Stimulated activated CD4-positive, alpha-beta T cell treated with anti-CD3 and anti-CD28 coated beads, Interleukin-4, amount 100 ng/mL, for 48 hours (primary cell): ENCODE data around the gene NME3.
A peak's percentile ranks its signal among the peaks of the same experiment; 100 is the strongest.
"Not testable (repeated sequence)": the region's sequence is repeated elsewhere in the genome, so short reads cannot be mapped to it uniquely, and the experiment has no call there.

Experiments
- DNase-seq, 2 donors: peaks; one replicate each; pipeline ENCODE4 v3.0.0-alpha.2; 2020; ENCODE audit warnings: low read depth in 2 of 2

Gene NME3

DNA sequence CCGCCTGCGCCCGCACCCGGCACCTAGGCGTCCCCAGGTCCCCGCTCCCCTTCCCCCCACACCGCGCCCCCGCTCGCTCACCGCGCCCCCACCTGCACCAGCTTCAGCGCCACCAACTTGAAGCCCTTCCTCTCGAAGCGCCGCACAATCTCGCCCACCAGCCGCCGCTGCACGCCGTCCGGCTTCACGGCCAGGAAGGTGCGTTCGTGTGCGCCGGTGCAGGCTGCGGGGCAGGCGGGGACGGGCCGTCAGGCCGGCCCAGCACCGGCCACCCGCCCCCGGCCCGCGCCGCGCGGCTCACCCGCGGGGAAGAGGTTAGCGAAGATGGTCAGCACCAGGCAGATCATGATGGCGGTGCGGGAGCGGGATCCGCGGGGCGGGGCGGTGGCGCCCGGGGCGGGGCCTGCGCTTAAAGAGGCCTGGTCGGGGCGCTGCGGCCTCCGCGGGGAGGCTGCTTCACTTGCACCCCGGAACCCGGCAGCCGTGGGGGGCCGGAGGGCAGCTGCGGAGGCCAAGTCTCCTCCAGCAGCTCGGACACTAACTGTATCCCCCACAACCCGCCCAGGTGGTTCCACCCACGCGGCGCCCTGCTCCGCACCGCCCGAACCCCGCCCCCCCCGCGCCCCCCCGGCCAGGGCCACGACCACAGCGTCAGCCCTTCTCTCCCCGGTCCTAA lies at the start of gene NME3:
TSS of gene NME3 (minus strand) at position 356 of the 676 bp plus-strand sequence. CDS start at position 347, 9 bp downstream.
- DNase-seq: peak; percentile 75 to 79

DNA sequence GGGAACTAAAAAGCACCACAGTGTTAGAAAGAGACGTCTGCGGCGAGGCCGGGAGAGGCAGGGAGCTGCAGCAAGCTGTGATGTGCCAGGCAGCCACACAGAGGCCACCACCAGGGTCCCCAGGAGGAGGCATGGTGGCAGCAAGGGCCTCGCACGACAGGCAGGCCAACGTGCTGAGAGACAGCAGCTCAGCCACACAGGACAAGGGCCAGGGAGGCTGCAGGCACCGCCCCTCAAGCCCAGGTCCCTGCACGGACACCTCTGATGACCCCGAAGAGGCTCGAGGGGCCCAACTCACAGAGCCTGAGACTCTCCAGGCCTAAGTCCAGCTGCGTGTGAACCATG lies 49.6 kb upstream of the NME3 start:
- no peak for DNase-seq

DNA sequence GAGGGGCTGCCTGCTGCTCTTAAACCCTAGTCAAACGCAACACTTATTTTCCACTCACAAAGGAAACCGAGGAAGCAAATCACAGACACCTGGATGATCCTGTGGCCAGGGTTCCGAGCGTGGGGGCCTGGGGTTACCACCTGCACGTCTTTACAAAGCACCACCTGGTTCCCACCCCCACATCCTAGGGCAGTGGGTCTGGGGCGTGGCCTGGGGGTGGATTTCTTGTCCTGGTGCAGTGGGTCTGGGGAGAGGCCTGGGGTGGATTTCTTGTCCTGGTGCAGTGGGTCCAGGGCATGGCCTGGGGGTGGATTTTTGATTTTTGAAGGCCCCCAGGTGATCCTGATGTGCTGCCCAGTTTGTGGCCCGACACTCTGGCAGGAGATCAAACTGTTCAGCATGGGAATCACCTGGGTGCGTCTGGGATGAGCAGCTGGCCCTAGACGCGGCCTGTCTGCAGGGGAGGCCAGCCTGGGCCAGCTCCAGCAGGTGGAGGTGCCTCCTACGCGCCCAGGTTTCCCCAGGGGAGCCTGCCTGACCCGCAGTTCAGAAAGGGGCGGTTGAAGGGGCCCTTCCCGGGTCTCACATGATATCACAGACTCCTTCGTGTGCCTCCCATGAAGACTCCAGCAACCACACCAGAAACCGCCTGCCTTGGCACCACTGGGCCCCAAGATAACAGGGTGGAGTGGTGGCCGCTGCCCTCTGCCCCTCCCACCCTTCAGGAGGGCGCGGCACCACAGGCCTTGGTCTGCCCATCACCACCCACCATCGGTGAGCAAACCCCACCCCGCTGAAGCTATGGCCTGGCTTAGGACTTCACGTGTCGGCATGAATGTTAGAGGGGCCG lies 49.0 kb upstream of the NME3 start:
- no peak for DNase-seq

DNA sequence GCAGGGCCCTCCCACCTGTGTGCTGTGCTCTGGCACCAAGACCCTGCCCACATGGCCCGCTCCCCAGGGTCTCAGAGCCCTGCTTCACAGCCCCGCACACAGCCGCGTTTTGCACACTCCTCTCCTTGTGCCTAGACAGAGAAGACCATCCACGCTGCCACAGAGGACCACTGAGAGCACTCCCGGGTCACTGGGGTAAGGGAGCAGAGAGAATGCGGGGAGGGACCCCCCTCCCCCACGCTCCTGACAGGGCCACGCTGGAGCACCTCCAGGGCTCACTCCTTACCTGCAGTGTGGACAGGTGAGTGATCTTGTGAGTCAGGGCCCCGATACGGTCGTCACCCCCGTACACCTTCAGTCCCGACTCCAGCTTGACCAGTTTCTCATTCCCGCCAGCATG lies 48.3 kb upstream of the NME3 start:
- DNase-seq: no peak

DNA sequence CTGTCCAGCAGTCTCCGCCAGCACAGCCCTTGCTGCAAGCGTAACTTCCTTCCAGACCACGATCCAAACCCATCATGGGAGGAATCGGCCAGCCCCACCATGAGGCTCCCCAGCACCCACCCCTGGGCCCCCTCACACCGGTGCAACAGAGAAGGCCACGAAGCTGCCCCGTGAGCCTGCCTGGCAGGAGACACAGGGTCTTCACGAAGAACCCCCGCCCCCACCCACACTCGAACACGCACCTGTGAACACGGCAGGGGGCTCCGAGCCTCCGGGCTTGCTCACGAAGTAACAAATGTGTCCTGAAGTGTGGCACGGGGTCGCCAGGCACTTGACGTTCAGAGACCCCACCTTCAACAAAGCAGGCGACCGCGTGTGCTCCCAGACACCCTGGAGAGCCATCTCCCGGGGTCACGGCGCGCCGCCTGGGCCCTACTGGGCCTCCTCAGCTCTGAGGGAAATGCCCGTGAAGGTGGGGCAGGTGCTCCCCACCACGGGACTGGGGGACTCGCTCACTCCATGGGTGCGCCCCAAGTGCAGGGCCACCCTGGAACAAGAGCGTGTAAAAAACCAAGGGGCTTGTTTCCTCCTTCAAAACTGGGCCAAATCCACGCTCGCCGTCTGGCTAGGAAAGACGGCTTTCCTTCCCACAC lies 47.7 kb upstream of the NME3 start:
- DNase-seq: no peak

DNA sequence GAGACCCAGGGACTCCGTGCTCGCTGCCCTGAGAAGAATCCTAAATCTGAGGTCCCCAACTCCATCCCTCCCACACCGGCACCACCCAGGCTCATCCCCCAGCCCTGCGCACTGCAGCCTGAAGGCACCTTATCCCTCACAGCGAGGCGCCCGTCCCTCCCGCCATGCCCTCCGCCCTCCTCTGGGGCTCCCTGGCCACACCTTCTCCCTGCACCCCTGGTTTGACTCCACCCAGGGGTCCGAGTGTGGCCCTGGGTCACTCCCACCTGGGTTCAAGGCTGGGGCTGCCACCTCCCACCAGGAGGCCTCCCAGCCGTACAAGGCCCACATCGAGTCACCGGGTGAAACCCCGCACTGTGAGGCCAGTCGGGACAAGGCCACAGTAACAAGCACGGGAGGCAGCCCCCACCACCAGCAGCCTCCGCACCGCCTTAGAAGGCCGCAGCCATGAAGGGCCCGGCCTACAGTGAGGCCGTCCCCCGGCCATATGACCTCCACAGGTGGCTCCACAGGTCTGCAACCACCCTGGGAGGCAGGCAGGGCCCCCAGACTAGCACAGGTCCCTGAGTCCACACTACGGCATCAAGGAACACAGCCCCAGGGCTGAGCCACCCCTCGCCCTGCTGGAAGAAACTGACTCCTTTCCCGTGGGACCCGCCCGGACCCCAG lies 47.0 kb upstream of the NME3 start:
- no peak for DNase-seq

DNA sequence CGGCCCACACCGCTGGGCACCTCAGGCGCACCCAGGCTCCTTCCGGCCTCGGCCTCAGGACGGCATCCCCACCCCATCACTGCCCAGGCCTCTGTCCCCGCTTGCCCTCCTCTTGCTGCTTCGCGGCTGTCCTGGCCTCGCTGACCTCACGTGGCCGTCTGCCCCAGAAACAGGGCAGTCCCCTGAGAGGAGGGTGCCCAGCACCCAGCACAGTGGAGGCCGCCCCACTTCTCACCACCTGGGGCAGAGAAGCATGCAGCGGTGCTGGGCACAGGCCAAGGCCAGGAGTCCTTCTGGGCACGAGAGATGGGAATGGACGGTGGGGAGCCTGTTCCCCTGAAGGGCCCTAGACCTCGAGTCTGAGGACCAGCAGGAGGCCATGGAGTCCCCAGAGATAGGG lies 46.4 kb upstream of the NME3 start:
- no peak for DNase-seq

DNA sequence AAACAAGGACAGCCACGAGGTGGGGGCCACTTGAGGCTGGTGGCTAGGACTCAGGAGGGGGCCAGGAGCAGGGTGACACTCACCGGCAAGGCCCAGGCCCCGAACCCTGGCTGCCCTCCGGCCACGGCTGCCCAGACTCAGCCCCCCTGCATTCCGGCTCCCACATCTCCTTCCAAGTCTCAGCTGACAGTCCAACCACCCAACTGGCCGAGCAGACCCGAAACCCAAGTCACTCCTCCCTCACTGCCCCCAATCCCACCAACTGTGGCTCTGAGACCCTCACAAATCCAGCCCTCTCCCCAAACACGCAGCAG lies 45.9 kb upstream of the NME3 start:
- no peak for DNase-seq

DNA sequence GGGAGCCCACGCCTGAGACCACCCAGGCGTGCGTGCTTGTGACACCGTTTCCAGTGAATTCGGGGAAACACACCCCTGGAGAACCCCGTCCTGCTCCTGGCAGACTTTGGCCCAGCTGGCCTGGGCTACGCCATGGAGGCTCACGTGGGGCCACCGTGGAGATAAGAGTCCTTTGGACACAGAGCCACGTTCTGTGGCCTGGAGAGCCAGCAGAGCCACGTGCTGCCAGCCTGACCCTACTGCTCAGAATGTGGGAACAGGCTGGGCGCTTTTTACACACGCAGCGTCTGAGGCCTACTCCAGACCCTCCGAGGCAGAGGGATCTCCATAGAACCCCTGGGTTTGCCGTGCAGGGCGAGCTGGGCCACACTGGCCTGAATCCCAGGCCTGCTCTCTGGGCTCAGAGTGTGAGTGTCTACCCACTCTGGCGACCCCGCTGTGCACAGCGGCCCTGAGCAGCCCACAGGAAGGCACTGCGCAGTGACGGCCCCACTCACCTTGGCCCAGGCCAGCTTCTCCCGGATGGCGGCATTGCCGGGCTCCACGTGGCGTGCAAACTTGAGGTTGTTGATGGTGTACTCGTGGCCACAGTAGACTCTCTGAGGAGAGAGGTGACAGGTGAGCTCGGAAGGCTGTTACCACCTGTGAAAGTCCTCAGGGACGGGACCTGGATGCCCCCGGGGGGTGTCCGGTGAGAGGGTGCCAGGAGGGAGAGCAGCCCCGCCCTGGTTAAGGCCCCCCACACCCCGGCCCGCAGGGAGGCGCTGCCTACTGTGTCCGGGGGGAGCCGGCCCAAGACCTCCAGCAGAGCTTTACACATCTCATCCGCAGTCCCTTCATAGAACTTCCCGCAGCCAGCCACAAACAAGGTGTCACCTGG lies 45.3 kb upstream of the NME3 start:
- DNase-seq: no peak

DNA sequence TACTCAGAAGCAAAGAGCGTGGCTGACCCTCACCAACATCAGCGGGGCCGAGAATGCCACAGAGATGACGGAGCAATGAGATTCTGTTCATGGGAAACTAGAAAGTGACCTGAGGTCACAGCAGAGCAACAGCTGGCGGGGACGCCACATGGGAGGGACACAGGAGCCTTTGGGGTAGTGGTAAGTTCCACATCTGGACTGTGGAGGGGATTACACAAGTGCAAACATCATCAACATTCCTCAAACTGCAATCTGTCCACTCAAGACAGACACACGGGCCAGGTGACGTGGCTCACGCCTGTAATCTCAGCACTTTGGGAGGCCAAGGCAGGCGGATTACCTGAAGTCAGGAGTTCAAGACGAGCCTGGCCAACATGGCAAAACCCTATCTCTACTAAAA lies 44.1 kb upstream of the NME3 start:
- DNase-seq: no peak

DNA sequence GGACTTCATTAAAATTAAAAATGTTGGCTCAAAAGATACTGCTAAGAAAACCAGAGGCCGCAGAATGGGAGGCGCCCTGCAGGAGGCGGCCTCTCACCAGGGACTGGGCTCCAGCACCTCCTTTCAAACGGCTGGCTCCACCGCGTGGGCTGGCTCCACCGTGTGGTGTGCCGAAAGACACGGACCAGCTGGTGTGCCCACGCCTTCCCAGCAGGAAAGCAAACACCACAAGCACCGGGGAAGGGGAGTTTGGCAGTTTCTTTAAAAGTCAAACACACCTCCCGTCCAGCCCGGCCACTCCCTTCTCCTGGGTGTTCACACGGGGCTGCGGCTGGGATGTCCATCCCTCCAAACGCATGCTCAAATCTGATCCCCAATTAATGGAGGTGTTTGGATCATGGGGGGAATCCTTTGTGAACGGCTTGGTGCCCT lies 41.4 kb upstream of the NME3 start:
- peak; percentile 51 to 52 for DNase-seq

DNA sequence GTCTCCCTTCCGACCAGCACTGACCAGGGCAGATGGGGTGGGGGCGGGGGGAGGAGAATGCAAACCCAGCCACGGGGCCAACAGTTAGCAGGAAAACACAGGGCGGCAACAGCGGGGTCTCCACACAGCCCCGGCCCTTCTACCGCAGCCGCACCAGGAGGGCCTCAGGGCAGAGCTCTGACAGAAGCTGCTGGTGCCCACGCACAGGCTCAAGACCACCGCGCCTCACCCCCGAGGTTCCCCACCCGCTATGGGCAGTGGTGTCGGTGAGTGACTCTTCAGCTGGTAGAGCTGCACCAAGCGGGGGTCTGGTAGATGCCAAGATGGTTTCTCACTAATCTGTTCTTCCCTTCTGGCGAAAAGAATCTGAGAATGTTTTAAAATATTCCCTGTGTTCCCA lies 39.2 kb upstream of the NME3 start:
- DNase-seq: no peak

DNA sequence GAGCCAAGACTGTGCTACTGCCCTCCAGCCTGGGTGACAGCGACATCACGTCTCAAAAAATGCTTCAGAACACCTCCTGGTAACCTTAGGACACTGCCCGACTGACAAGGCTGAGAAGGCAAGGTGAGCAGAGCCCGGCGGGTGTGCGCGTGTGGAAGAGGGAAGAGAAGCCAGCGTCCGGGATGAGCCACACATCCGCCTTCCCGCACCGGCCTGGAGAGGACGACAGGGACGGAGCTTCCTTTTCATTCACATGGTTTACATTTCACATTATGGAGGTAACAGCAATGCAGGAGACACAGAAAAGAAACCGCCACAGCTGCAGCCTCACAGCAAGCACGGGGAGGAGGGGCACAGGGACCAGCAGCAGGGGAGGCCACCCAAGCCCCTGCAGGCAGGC lies 38.8 kb upstream of the NME3 start:
- no peak for DNase-seq

DNA sequence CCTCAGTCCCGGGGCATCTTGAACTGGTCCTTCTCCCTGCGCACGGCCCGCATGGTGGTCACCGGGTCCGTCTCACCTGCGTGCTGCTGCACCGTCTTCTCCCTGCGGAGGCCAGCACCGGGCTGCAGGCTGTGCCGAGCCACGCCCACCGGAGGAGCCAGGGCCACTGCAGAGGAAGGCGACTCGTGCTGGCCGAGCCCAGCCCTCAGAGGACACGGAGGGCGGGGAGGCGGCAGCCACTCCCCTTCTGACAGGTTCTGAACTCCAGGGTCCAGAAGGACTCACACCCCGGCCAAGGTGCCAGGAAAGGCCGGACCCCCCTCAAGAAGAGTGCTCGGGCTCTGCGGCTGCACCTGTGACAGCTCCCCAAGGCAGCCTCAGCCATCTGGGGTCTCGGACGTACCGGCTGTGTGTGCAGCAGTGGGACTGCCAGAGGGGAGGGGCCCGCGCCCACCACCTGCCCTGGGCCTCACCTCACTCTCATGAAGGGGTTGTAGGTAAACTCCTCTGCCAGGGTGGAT lies 38.0 kb upstream of the NME3 start:
- DNase-seq: no peak

DNA sequence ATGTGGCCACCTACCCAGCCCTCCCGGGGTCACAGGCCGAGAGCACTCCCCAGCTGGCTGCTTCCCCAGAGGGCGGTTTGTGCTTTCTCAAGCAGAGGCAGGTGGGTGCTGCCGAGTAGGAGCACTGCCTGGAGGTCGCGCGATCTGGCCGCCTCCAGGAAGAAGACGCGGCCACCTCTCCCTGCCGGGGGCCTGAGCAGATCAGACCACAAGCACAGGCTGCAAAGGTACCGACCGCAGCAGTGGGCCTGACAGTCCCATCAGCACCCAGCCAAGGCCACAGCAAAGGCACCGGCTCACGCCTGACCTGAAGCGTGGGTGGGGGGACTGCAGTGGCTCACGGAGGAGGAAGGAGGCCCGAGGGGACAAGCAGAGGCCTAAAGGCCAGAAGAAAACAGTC lies 37.3 kb upstream of the NME3 start:
- DNase-seq: no peak

DNA sequence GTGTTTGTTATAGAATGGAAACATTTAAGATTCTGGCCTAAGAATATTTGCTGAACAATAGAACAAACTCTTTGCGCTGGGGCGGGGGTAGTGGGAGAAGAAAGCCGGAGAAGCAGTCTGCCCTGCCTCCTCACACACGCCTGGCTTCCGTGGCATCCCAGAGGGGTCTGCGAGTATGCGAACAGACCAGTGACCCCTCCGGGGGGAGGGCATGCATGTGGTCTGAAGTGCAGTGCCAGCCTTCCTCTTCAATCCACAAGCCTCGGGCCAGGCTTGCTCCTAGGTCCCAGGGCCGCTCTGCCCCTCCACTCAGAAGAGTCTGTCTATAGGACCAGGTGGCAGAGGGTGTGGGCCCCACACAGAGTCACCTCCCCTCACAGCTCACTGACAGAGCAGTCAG lies 36.3 kb upstream of the NME3 start:
- DNase-seq: no peak

DNA sequence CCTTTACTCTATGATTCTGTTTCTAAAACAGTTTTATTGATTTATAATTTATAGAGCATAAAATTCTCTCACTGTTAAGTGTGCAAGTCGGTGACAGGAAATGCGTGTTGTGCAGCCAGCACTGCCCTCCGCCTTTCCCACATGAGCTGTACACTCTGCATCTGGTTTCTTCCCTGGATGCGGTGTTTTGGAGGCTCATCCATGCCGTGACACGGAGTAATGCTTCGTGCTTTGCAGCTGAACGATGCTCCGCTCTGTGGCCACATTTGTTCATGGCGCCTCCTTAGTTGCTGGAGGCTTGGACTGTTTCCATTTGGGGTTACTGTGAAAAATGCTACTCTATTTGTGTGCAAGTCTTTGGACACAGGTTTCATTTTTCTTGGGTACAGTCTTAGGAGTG lies 29.4 kb upstream of the NME3 start:
- no peak for DNase-seq

DNA sequence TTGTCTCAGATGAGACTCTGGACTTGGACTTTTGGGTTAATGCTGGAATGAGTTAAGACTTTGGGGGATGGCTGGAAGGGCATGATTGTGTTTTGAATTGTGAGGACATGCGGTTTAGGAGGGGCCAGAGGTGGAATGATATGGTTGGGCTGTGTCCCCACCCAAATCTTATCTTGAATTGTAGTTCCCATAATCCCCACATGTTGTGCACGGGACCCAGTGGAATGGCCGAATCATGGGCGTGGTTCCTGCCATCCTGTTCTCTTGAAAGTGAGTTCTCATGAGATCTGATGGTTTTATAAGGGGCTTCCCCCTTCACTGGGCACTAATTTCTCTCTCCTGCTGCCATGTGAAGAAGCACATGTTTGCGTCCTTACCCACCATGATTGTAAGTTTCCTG lies 27.9 kb upstream of the NME3 start:
- DNase-seq: not testable (repeated sequence)

DNA sequence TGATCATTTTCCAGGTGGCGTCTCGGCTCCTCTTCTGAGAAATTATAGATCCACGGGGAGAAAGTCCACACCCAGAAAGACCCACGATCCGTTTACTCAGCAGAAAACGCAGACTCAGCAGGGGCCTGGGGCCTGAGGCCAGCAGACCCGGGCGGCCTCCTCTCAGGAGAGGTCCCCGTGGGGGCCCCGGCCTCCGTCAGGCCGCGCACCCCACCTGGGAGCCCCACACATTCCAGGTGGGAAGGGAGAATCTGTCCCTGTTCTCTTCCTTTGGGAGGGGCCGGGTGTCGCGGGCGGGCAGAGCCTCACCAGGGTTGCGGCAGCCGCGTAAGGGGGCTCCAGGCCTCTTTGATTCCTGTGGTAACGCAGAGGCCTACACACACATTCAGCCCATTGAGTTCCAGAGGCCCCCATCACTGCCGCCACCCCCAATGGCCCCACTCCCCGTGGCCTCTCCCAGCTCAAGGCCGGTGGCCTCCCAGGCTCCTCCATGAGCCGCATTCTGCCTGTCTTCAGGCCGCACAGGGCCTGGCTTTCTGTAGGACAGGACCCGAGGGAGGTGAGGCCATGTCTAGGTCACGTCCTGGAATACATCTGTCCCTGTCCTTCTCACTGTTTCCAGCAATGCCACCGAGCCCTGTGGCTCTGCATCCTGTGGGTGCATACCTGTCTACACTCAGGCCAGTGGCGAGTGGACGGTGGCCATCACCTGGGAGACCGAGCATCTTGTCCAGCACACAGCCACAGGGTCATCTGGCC lies 23.7 kb upstream of the NME3 start:
- DNase-seq: no peak

DNA sequence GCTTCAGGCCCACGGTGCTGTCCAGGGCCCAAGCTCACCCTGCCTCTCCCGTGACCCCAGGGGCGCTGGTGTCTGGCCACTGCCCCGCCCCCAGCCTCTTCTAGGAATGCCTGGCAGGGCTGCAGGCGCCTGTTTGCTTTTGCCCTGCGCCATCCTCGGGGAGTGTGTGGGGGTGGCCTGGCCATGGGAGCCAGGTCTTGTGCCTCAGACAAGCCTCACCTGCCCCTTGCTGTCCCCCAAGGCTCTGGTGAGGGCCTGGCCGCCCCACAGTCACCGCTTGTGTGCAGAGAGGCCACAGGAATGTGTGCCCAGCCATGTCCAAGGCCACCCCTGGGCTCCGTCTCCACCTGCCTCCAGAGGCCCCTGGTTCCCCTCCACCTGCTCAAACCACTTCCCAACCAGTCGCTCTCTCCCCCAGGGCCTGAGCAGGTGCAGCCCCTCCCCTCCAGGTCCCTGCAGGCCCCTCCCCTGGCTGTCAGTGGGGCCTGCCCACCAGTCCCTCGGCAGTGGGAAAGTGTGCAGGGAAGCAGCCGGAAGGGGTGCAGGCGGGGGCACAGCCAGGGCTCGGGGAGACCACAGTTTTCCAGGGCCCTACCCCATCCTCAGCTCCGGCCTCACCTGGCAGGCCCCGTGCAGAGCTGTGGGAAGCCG lies 23.0 kb upstream of the NME3 start:
- DNase-seq: no peak
